ENCODE results near the gene RSAD2. TPM values are rescaled to one million over a fixed set of nuclear protein-coding genes. Genes with fewer than 3 reads are reported as not detected.

Gene RSAD2
- polyA plus RNA-seq, 3 donors, result 3.3 to 4.5 (median 4.0) TPM

GRCh38 chr2:6941299-6942046 is 63.9 kb downstream of the RSAD2 start:
- DNase-seq (ENCODE audit: low read depth in 3 of 3, low spot score in 2 of 3), result no peak

- DNase-seq (ENCODE audit: low read depth in 3 of 3, low spot score in 2 of 3), result no peak
Measured at GRCh38 chr2:6942848-6943247, 65.3 kb downstream of the RSAD2 start.

DNA sequence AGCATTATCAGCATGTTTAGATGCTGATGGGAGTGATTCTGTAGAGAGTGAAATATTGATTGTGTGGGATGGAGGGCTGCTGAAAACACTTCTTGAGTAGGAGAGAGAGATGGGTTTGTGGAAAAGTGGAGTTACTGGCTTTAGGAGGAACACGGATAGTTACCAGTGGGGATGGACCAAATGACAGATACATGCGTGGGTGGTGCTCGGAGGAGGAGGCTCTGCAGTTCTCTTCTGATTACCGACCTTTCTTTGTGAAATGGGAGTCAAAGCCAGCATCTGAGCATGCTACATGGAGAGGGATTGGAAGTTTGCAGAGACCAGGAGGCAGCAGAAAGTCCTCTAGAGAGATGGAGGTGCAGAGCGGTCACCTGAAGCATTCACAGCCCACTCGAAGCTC is 65.9 kb downstream of the RSAD2 start:
- DNase-seq (ENCODE audit: low read depth in 3 of 3, low spot score in 2 of 3), result no peak

DNA sequence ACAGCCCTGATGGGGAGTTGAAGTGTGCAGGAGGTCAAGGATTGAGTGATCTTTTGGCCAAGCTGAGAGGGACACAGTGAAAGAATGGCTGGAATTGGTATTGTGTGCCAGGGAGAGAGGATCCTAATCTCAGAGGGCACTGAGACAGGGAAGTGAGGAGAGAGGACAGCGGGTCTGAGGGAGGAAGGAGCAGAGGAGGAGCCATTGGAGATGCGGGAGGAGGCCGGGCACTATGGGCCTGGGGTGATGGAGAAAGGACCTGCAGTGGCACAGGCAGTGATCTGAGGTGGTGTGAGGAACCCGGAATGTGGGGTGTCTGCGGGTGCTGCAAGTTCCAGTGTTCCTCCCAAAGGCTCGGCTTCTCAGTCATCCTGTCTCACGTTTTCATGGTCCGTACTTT is 66.4 kb downstream of the RSAD2 start:
- no peak for DNase-seq (ENCODE audit: low read depth in 3 of 3, low spot score in 2 of 3)

DNA sequence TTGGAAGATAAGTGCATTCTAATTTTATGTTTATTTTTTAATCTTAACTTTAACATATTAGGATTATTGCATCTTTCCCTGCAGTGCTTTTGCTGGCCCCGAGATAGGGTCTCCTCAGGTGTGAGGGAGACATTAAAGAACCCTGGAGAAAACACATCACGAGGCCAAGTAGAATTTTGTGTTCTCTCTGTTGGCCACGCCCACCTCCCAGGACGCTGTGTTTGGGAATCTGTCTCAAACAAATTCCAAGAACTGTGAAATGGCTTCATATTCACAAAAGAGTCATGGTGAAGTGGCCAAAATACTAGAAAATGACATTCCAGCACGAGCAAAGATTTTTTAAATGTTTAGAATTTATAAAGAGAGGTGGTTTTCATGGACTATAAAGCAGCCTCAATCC is 67.0 kb downstream of the RSAD2 start:
- DNase-seq (ENCODE audit: low read depth in 3 of 3, low spot score in 2 of 3), result no peak

DNA sequence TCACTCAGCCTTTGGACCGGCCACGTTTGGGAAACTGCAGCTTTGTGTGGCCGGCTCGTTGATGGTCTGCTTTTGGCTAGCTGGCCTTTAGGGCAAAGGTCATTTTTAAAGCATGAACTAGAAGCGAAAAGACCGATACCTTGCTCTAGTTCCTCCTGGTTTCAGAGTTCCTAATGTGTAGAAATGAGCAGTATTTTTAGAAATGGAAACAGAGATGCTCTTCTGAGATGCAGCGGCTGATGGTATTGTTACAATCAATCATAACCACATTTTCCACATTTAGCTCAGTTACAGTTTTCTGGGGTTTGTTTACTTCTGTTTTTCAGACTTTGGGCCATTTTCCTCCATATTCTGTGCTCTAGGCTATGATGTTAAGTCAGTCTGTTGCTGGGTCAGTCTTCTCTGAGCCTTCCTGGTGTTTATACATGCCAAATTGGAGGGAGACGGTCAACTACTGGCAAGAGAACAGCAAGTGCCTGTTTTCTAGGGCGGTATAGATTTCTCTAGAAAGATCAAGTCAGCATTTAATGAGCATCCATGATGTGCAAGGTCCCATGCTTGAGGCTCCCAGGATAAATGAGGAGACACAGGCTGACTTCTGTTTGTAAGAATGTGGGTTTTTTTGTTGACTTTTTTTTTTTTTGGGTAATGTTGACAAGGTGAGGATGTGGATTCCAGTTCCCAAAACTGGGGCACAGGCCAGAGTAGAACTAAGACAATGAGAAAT is 67.7 kb downstream of the RSAD2 start:
- no peak for DNase-seq (ENCODE audit: low read depth in 3 of 3, low spot score in 2 of 3)

GRCh38 chr2:6945821-6946220 is 68.2 kb downstream of the RSAD2 start:
- no peak for DNase-seq (ENCODE audit: low read depth in 3 of 3, low spot score in 2 of 3)

DNA sequence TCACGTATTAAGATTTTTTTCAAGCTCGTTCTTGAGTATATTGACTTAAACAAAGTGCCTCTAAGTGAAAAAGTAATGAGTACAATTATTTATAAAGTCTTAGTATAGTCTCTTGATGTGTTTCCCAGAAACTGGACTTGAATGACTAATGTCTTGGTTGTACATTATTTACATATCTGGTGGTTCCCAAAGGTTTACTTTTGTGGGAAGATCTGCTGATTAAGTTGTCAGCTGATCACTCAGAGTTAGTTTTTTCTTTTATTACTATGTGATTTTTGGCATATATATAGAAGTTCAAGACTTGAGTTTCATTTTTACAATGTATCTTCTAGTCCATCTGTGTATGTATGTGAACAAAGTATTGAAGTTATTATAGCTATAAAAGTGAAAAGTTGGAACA is 69.1 kb downstream of the RSAD2 start:
- no peak for DNase-seq (ENCODE audit: low read depth in 3 of 3, low spot score in 2 of 3)

Other genes starting within 250 kb of the RSAD2 start
- gene CMPK2, start 11.9 kb upstream of the RSAD2 start, polyA plus RNA-seq (ENCODE audit: insufficient read length in 3 of 3), result 1 to 10 TPM; 4.0 to 4.3 (median 4.2) TPM
- gene RNF144A, start 39.6 kb downstream of the RSAD2 start, polyA plus RNA-seq (ENCODE audit: insufficient read length in 3 of 3), result 10 to 100 TPM; 54.6 to 62.2 (median 59.7) TPM